ENCODE results near the gene DHX32.

DNA sequence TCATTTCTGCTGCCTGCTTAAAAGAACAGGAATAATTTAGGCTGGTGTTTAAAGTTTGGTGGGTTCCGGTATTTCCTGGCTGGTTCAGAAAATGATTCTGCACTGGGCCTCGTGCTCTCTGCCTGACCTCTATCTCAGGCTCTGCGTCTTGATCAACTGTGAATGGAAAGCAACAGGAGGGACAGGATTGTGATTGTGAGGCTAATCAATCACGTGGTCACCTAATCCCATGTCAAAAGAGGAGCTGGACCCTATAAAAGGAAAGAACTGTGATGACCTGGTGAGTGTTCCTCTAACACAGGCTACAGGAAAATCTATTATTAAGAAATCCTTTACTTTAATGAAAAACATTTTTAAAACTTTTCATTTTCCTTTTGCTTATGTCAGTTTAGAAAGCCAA, at the start of gene DHX32:
- TF ChIP-seq, protein P1, sequence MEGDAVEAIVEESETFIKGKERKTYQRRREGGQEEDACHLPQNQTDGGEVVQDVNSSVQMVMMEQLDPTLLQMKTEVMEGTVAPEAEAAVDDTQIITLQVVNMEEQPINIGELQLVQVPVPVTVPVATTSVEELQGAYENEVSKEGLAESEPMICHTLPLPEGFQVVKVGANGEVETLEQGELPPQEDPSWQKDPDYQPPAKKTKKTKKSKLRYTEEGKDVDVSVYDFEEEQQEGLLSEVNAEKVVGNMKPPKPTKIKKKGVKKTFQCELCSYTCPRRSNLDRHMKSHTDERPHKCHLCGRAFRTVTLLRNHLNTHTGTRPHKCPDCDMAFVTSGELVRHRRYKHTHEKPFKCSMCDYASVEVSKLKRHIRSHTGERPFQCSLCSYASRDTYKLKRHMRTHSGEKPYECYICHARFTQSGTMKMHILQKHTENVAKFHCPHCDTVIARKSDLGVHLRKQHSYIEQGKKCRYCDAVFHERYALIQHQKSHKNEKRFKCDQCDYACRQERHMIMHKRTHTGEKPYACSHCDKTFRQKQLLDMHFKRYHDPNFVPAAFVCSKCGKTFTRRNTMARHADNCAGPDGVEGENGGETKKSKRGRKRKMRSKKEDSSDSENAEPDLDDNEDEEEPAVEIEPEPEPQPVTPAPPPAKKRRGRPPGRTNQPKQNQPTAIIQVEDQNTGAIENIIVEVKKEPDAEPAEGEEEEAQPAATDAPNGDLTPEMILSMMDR (conservative IDR thresholded peaks at IDR 0.05 in 1 of 2, IDR thresholded peaks at IDR 0.05 in 1 of 2; ENCODE audit: extremely low read depth in 1 of 2, insufficient read depth in 1 of 2, low read depth in 1 of 2, low read length in 2 of 2), result no peak
- TF ChIP-seq EZH2 (IDR thresholded peaks at IDR 0.05; ENCODE audit: borderline replicate concordance, low read length), result no peak

Measured in mammary epithelial cell (primary cell).